Endometrial microvascular endothelial cells (primary cell): Measurements from ENCODE around the gene TAL1. TPM values are rescaled to one million over a fixed set of nuclear protein-coding genes. Genes with fewer than 3 reads are reported as not detected.
"Not testable (repeated sequence)": the region's sequence is repeated elsewhere in the genome, so short reads cannot be mapped to it uniquely, and the experiment has no call there.

ENCODE experiments used
- in situ Hi-C: cut with HindIII; loops from 2 replicates; pipeline ENCODE4 v1.10.0; 2017; ENCODE audit warnings: low sequenced_read_pairs, low pct_unique_long_range_greater_than_20kb; ENCODE audit errors: inconsistent ontology term
- total RNA-seq: library from RNA; depleted of rRNA; stranded (reverse); fragments of >200 nt; gene quantifications from one replicate; pipeline ENCODE4 v1.2.3, GENCODE V29; 2015; ENCODE audit errors: inconsistent ontology term

Gene TAL1
- total RNA-seq, 1 donor from 2014 or later, result 22.0 TPM

GRCh38 chr1:47215713-47216112 lies 16.3 kb downstream of the TAL1 start:
- in situ Hi-C loops, result no loop called here

GRCh38 chr1:47214549-47214948 lies 17.5 kb downstream of the TAL1 start:
- in situ Hi-C loops, result no loop called here

- in situ Hi-C loops, result no loop called here
These were observed 18.6 kb downstream of the TAL1 start for GRCh38 chr1:47213230-47213963.

GRCh38 chr1:47212636-47213229 lies 19.3 kb downstream of the TAL1 start:
- in situ Hi-C loops, result no loop called here

- in situ Hi-C loops, result no loop called here
These were observed 20.2 kb downstream of the TAL1 start for GRCh38 chr1:47211796-47212269.

- in situ Hi-C loops, result no loop called here
These were observed 21.4 kb downstream of the TAL1 start for GRCh38 chr1:47210666-47211065.

GRCh38 chr1:47209725-47210325 lies 22.2 kb downstream of the TAL1 start:
- in situ Hi-C loops, result no loop called here

- in situ Hi-C loops, result no loop called here
These were observed 22.9 kb downstream of the TAL1 start for GRCh38 chr1:47209091-47209490.

- in situ Hi-C loops, result no loop called here
These were observed 23.6 kb downstream of the TAL1 start for GRCh38 chr1:47208374-47208850.

GRCh38 chr1:47207803-47208373 lies 24.1 kb downstream of the TAL1 start:
- in situ Hi-C loops, result no loop called here

- in situ Hi-C loops, result no loop called here
These were observed 26.1 kb downstream of the TAL1 start for GRCh38 chr1:47205918-47206317.

- in situ Hi-C loops, result not testable (repeated sequence)
These were observed 28.5 kb downstream of the TAL1 start for GRCh38 chr1:47203504-47203903.

GRCh38 chr1:47201179-47201578 lies 30.8 kb downstream of the TAL1 start:
- in situ Hi-C loops, result no loop called here

GRCh38 chr1:47198214-47198613 lies 33.8 kb downstream of the TAL1 start:
- in situ Hi-C loops, result no loop called here

GRCh38 chr1:47196622-47197021 lies 35.4 kb downstream of the TAL1 start:
- in situ Hi-C loops, result no loop called here

- in situ Hi-C loops, result not testable (repeated sequence)
These were observed 36.0 kb downstream of the TAL1 start for GRCh38 chr1:47195981-47196380.

- in situ Hi-C loops, result no loop called here
These were observed 37.7 kb downstream of the TAL1 start for GRCh38 chr1:47194311-47194710.

GRCh38 chr1:47193496-47193895 lies 38.5 kb downstream of the TAL1 start:
- in situ Hi-C loops, result not testable (repeated sequence)

- in situ Hi-C loops, result no loop called here
These were observed 39.3 kb downstream of the TAL1 start for GRCh38 chr1:47192458-47193384.
